IPS DF 19.7 (cell line): ENCODE measurements around the gene SMAD6.

Experiments
- DNase-seq: peaks from one replicate; pipeline ENCODE4 v3.0.0-alpha.2; 2013; ENCODE audit warnings: low read depth, low spot score

SMAD6 gene

DNA sequence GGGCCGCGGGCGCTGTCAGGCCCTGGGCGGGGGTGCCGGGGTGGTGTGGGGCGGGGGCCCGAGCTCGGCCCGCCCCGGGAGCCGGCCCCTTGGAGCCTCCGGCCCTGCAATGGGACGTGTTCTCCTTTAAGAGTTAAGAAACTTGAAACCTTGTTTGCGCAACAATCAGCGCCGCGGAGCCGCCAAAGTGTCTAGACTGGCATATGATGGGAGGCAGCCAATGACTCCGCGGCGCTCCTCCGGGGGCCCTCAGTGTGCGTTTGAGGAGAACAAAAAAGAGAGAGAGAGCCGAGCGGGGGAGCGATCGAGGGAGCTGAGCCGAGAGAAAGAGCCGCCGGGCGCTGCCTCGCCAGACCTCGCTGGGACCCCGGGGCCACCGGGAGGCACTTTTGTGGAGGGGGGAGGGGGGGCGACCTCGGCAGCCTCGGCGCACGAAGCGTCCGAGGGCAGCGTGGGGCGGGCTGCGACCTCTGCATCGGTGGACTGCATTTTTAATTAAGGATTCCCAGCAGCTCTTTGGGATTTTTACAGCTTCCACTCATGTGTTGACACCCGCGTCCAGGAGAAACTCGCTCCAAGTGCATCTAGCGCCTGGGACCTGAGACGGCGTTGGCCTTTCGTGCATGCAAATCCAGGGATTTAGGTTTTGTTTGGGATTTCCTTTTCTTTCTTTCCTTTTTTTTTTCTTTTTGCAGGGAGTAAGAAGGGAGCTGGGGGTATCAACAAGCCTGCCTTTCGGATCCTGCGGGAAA, at the start of gene SMAD6:
TSS of gene SMAD6 (plus strand) at position 202 of the 752 bp plus-strand sequence. CDS start 1,023 bp downstream, outside the sequence.
- DNase-seq: peak; percentile 86

DNA sequence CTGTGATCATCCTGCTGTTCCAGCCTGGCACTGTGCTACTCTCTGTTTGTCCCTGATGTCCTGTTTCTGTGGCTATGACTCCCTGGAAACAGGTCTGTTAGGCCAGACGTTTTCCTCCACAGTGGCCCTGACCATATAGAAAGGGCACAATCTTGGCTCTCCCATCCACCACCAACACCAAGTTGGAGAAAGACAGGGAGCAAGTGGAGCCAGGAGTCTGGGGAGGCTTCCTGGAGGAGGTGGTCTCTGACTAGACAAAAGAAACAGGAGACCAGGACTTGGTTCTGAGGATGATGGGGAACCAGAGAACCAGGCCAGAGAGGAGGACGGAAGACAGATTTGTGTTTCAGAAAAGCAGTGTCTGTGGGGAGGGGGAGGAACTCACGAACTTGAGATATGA, 49.2 kb upstream of the SMAD6 start:
- DNase-seq: no peak

DNA sequence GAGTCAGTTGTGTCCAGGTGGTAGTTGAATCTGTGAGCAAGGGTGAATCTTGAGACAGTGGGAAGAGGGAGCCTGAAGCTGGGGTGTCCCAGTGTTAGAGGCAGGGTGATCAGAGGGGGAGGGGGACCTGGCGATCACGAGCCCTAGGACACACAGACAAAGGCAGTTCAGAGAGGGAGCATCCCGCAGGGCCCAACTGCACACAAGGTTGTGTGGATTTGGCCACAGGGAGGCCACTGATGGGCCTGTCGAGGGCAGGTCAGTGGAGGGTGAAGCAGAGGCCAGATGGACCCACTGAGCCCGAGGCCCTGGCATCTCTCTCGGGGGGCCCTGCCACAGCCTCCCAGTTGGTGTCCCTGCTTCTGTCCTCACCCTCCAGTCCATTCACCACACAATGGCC, 48.6 kb upstream of the SMAD6 start:
- no peak for DNase-seq

DNA sequence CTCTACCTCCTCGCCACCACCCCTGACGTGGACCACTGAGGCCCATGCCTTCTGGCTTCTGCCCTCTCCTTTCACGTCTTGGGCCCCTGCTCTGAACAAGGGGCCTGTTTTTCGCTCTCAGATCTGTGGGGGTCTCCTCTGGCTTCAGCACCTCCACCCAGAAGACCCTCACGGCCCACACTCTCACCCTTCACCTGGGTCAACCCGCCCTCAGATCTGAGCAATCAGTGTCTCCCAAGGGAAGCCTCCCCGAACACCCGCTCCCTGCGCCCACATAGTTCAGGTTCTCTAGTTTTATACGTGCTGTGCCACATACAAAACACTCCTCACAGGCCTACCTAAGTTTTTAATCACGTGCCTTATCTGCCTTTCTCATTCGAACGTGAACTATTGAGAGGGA, 48.2 kb upstream of the SMAD6 start:
- no peak for DNase-seq

DNA sequence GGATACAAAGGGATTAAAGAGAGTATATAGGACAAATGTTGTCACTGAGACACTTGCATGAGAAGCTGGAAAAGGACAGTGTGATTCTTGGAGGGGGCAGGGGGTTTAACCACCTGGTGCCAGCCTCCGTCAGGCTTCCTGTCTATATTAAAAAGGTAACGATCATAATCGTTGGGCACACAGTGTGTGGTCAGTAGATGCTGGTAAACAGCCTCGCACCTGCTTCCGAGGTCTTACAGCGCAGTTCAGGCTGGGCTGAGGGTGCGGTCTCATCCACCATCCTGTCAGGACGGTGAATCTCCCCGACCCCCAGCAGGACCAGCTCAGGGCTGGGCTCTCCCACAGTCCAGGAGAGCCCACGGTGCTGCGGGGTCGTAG, 47.7 kb upstream of the SMAD6 start:
- no peak for DNase-seq

DNA sequence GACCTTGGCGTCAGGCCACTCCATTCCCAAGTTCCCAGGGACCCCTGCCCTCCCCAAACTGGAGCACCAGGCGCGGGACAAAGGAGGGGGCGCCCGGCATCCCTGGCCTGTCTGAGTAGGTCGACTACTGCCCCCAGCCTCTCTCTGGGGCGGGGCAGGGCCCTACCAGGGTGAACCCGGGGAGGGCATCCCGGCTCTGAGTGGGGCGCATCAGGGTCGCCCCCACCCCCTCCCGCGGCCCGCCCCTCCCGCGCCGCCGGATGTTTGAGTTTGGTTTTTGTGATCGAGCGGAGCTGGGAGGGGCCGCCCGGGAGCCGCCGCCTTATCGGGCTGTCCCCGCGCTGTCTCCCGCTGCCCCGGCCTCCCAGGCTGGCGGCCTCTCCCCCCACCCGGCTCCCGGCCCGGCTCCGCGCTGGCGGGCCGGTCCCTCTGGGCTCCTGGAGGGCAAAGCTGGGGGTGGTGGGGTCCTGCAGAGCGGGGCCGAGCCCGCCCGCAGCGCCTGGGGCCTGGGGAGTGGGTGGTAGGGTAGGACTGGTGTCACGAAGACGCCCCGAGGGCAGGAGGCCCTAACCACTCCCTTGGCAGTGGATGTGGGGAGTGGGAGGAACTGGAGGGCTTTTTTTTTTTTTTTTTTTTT, 47.2 kb upstream of the SMAD6 start:
- DNase-seq: no peak

DNA sequence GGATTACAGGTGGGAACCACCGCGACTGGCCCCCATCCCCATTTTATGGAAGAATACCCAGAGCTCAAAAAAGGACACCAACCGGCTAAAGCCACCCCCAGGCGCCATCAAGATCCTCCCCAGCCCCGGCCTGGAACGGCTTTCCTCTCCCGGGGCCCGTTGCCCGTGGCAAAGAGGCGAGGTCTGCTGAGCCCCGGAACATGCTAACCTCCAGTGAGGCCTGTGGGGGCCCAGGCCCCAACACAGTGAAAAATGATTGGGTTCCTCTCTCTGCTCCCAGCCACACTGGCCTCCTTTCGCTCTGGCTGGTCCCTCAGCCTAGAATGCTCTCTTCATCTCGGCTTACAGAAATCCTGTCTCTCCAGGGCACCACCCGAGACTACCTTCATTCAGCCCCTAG, 46.5 kb upstream of the SMAD6 start:
- DNase-seq: no peak

DNA sequence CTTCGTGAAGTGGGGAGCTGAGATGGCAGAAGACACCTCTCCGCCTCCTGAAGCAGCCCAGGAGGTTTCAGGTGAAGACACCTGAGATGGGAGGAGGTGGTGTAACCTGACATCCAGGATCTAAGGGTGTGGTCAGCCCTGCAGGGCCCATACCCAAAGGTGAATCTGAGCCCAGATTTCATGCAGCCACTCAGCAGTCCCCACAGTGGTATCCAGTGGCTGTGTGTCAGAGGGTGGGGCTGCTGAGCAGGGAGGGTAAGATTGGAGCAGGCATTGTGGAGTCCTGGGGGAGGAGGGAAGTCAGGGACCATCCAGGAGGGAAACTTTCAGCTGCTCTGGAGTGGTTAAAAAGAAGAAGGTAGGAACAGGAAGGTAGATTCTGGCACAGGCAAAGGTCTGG, 46.0 kb upstream of the SMAD6 start:
- DNase-seq: no peak

DNA sequence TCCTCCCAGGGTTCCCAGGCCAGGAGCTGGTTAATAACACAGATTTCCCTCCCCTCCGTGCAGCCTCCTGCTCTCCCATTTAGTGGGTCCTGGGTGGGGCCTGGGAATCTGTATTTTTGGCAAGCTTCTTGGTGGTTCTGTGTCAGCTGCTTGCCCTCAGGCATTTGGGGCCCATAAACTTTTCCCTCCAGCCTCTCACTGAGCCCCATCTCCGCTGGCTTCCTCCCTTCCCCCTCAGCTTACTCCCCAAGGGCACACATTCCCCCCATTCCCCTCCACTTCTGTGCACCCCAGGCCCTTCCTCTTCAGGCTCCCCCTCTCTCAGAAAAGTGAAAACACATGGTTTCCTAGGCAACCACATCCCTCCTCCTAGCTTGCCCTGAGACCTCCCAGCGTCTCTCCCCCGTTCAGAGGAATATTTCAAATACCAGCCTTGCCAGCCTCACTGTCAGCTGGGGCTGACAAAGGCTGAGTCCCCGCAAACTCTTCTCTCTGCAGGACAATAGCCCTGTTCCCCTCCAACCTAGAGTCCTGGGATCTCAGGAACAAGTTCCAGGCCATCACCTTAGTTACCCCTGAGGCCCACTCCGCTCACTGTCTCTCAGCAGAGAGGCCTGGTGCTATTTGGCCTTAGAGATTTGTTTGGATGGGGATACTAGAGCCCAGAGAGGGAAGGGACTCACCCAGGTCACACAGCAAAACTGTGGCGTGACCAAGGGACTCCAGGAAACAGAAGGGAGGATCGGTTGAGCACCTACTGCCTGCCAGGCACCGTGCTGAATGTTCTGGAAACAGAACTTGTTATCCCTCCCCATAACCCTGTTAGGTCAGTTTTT, 44.6 kb upstream of the SMAD6 start:
- DNase-seq: peak; percentile 82

DNA sequence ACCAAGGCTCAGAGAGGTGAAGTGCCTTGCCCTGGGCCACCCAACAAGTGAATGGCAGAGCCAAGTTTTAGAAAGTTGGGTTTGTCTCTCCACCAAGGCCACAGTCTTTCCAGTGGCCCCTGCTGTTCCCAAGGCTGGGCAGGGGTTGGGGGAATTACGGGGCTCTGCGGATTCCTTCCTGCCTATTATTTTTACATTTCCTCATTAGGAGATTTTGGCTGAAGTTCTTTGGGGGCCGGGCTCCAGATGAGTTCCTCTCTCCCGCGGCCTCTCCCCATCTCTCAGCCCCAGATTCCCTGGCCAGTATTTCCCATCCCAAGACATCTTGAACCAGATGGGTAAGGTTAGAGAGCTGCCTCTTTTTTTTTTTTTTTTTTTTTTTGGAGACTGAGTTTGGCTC, 44.0 kb upstream of the SMAD6 start:
- DNase-seq: no peak

DNA sequence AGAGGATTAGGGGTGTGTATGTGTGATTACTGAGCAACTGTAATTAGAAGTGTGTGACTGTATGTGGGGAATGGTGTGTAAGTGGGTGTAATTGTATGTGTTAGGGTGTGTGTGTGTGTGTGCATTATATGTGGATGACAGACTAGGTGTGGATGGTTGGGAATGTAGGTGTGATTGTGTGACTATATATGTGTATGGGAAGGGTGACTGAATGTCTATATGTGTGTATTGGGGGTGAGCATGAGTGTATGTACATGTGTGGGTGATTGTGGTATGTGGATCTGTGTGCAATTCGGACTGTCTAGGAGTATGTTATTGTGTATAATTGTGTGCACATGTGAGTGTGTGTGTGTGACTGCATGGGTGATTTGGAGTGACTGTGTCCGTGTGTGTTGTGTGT, 43.2 kb upstream of the SMAD6 start:
- DNase-seq: no peak

DNA sequence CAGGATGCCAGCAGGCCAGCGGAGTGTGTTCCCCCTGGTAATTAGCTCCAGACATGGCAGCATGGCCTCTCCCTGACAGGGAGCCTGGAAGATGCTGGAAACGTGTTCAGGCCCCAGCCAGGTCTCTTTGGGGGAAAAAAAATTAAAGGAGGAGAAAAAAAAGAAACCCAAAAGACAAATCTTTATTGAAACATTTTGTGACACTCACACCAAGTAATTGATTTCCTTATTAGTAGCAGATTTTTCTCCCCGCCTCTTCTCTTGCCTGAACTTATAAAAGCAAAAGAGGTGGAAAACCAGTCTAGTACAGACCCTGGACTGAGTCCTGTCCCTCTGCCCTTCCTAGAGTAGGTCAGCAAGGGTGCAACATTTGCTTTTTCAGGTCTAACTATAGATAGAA, 42.7 kb upstream of the SMAD6 start:
- no peak for DNase-seq

DNA sequence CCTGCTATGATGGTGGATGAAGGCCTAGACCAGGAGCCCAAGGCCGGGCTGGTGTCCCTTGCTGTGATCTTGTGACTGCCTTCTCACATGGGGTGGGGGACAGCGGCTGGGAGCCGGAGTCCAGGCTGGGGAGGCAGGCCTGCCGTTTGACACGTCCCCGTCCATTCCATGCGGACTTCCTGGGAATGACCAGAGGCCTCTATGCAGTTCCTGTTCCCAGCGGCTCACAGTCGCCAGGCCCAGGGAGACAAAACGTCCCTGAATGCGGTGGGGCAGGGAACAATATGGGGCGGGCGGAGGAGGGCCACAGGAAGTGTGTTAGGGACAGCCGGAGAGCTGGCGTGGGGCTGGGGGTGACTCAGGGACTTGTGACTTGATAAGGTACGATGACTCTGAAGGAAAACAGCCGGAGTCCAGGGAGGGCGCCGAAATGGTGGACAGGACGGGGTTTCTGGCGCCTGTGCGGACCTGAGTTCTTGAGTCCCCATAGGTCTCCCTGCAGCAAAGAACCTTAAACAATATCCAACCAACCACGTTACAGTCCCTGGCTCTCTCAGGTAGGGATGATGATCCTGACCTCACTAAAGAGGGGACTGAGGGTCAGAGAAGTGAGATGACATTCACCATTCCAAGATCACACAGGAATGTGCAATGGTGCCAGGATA, 40.5 kb upstream of the SMAD6 start:
- DNase-seq: no peak

DNA sequence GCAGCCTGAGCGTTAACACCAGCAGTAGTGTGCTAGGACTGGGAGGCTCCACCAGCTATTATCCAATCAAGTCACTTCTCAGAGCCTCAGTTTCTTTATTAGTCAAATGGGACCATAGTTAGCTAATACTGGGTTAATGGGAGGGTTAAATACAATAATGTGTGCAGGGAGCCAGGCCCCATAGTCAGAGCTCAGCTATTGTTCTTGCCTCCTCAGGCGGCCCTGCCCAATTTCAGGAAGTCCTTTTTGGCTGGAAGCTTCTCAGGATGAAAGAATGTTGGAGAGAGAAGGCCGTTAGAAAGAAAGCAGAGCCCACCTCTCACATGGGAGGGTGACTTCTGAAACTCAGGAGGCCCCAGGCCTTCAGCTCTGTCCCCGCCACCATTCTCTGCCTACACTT, 39.5 kb upstream of the SMAD6 start:
- no peak for DNase-seq

DNA sequence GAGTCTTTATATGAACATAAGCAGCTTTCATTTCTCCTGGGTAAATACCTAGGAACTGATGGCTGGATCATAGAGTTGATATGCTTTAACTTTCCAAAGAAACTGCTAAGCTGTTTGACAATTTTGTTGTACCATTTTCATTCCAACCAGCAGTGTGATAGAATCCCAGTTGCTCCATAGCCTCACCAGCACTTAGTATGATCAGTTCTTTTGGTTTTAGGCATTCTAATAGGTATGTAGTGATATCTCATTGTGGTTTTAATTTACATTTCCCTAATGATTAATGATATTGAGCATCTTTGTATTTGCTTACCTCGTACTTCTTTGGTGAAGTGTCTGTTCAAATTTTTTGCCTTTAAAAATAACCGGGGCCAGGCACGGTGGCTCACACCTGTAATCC, 38.4 kb upstream of the SMAD6 start:
- DNase-seq: no peak

DNA sequence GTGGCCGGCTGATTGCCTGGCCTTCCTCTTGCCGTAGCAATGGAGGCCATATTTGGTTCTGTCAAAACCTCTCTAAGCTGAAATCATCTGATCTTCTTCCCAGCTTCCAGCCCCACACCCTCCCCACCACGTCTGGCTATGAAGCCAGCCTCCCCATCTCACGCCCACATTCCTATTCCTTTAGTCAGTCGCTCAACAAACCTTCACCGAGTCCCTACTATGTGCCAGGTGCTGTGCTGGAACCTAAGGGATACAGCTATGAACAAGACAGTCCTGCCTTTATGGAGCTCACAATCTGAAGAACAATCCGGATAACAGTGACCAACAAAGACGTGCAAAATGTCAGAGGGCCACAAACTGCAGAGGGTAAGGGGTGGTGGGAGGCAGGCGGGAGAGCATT, 31.9 kb upstream of the SMAD6 start:
- DNase-seq: no peak

DNA sequence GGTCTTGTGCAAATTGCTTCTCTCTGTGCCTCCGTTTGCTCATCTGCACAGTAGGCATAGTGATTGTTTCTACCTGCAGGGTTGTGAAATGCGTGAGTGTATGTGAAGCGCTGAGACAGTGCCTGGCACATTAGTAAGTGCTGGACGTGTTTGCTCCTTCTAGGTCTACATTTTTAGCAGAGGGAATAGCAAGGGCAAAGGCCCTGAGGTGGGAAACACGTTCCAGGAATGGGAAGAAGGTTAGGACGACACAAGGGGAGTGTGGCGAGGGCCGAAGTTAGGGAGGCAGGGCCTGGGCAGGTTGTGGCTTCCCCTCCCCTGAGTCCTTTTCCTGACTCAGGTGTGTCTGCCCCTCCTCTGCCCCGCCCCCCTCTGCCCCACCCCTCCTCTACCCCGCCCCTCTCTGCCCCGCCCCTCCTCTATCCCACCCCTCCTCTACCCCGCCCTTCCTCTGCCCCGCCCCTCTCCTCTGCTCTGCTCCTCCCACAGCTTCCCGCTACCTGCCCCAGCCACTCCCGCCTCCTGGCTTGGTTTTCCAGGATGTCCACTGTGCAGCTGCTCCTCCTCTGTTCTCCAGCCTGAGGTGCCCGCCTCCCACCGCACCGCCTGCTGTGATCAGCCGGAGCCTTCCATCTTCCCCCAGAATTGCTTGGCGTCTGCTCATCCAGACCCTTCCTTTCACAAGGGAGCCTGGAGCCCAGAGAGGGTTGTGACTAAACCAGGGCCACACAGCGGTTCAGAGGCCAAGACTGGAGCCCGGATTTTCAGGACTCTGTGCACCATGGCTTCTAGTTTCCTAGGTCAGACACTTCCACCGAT, 31.1 kb upstream of the SMAD6 start:
- DNase-seq: peak; percentile 56

DNA sequence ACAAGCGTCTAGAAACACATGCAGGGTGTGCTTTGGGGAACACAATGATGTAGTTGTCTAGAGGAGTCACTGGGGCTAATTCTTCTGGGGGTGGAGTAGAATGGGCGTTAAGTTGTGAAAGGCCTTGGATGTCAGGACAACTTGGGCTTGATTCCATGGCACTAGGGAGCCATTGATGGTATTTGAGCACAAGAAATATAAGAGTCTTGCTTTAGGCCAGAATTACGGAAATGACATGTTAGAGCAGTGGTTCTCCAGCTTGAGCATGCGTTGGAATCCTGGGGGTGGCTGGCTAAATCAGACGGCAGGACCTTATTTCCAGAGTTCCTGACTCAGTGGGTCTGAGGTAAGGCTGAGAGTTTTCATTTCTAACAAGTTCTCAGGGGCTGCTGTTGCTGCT, 29.2 kb upstream of the SMAD6 start:
- no peak for DNase-seq

DNA sequence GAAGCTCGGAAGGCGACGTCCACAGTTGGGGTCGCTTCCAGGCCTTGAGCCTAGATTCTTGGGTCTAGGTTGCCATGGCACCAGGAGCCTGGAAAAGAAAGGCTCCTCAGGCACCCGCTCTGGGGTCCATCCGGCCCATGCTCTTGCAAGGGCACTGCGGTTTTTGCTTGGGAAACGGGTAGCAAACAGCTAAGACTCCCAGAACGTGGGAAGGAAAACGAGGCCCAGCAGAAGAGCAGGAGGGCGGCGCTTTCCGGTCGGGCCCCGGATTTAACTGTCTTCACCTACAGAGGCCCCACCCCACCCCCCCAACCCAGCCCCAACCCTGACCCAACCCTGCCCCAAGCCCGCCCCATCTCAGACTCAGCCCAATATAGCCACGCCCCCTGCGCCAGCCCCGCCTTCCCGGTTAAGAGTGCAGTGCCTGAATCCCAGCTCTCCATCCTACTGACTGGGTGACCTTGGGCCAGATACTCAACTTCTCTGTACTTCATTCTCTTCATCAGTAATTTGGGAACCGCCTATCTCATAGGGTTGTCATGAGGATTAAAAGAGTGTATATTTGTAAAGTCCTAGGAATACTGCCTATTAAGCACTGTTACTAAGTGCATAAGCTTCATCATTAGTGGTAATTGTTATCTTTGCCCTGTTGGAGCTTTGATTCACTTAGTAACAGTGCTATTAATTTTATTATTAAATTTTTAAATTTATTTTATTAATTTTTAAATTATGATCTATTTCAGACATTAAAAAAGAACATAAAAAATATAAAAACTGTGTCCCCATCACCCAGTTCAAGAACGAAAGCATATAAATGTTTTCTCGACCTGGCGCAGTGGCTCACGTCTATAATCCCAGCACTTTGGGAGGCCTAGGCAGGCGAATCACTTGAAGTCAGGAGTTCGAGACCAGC, 28.4 kb upstream of the SMAD6 start:
- DNase-seq: no peak

DNA sequence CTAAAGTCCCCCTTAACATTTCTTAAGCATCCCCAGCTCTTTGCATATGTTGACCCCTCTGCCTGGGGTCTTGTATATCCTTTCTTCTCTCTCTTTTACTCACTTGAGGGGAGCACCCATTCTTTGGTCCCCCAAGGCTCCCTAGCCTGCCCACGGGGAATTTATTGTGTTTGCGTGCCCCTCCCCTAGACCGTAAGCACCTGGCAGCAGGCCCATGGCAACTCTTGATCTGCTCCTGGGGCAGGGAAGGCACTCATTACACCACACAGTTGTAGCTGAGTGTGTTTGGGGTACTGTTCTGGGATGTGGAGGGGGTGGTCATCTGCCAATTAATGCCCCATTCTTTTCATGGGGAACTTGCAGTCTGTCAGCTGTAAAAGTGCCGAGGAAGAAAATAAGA, 27.3 kb upstream of the SMAD6 start:
- no peak for DNase-seq
